ENCODE measurements around the gene ENOX1.

ENOX1 gene

GRCh38 chr13:43785650-43786471 is 911 bp downstream of the ENOX1 start:
- Histone ChIP-seq H2AFZ (ENCODE audit: low read length) (no peak overlapping the region), H3K9ac (ENCODE audit: low read length) (no peak overlapping the region), H3K79me2 (ENCODE audit: insufficient read depth, low read length) (no peaks in the 10 kb centered on the region), H3K9me2 (ENCODE audit: low read depth, low read length) (no peaks in the 10 kb centered on the region), H3K4me3 (ENCODE audit: low read depth, low read length, poor library complexity, severe bottlenecking) (no peak overlapping the region), H3F3A (ENCODE audit: insufficient read depth, low read length) (no peaks in the 10 kb centered on the region), H3K27me3 (ENCODE audit: insufficient read depth, low read length) (no peaks in the 10 kb centered on the region), H4K20me1 (ENCODE audit: insufficient read depth, low read length) (no peaks in the 10 kb centered on the region), H3K4me1 (ENCODE audit: insufficient read depth, low read length, severe bottlenecking) (no peaks in the 10 kb centered on the region), H3K36me3 (ENCODE audit: insufficient read depth, low read length) (no peaks in the 10 kb centered on the region), H3K9me3 (ENCODE audit: low read length) (no peaks in the 10 kb centered on the region), H3K4me2 (ENCODE audit: low read length) (no peak overlapping the region), H3K27ac (ENCODE audit: low read depth, low read length, poor library complexity, severe bottlenecking) (no peak overlapping the region)
- TF ChIP-seq, protein P1, sequence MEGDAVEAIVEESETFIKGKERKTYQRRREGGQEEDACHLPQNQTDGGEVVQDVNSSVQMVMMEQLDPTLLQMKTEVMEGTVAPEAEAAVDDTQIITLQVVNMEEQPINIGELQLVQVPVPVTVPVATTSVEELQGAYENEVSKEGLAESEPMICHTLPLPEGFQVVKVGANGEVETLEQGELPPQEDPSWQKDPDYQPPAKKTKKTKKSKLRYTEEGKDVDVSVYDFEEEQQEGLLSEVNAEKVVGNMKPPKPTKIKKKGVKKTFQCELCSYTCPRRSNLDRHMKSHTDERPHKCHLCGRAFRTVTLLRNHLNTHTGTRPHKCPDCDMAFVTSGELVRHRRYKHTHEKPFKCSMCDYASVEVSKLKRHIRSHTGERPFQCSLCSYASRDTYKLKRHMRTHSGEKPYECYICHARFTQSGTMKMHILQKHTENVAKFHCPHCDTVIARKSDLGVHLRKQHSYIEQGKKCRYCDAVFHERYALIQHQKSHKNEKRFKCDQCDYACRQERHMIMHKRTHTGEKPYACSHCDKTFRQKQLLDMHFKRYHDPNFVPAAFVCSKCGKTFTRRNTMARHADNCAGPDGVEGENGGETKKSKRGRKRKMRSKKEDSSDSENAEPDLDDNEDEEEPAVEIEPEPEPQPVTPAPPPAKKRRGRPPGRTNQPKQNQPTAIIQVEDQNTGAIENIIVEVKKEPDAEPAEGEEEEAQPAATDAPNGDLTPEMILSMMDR (IDR thresholded peaks at IDR 0.05; ENCODE audit: low read length): no peak
- TF ChIP-seq EZH2 (IDR thresholded peaks at IDR 0.05; ENCODE audit: borderline replicate concordance, low read length): no peak

DNA sequence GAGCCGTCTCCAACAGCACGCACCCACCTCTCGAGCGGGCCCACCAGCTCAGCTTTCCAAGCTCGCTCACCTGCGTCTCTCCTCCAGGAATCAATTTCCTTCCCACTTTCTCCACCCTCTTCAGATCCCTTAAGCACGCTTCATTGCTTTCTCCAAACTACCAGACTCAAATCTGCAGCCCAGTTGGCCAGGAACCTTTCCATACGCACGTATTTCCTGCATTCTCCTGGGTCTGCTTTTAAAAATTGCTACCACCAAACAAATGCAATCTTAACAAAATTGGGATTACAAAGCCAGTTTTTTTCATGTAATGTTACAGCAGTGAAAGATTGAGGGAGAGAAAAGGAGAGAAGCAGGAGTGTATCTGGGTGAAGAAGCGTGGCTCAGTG is 1.5 kb downstream of the ENOX1 start:
- no peak overlapping the region for H3K9ac ChIP-seq (ENCODE audit: low read length)

DNA sequence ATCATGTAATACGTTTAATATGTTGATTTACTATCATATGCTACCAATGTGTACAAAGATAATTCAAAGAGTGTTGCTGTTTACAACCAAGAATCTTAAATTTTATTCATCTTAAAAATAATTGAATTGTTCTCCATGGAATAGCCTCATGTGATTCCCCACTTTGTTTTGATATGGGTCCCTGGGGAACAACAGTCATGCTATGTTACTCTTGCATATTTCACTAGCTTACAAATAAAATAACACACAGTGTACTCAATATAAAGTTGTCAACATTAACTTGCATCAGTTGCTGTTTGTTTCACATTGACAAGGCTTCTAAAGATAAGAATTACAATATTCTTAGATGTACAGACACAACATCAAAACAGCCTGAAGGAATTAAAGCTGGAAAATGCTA is 2.3 kb downstream of the ENOX1 start:
- no peak overlapping the region for H3K4me2 ChIP-seq (ENCODE audit: low read length)
- TF ChIP-seq EZH2 (IDR thresholded peaks at IDR 0.05; ENCODE audit: borderline replicate concordance, low read length): no peak
- TF ChIP-seq, protein P1 (IDR thresholded peaks at IDR 0.05; ENCODE audit: low read length): no peak
- no peaks in the 10 kb centered on the region for H3K9me2 ChIP-seq (ENCODE audit: low read depth, low read length)
- no peaks in the 10 kb centered on the region for H3K4me1 ChIP-seq (ENCODE audit: insufficient read depth, low read length, severe bottlenecking)
- no peak overlapping the region for H3K4me3 ChIP-seq (ENCODE audit: low read depth, low read length, poor library complexity, severe bottlenecking)
- no peaks in the 10 kb centered on the region for H3K79me2 ChIP-seq (ENCODE audit: insufficient read depth, low read length)
- no peaks in the 10 kb centered on the region for H3K9me3 ChIP-seq (ENCODE audit: low read length)
- H2AFZ ChIP-seq (ENCODE audit: low read length): no peak overlapping the region
- no peak overlapping the region for H3K9ac ChIP-seq (ENCODE audit: low read length)
- no peaks in the 10 kb centered on the region for H3K36me3 ChIP-seq (ENCODE audit: insufficient read depth, low read length)
- no peaks in the 10 kb centered on the region for H3K27me3 ChIP-seq (ENCODE audit: insufficient read depth, low read length)
- H4K20me1 ChIP-seq (ENCODE audit: insufficient read depth, low read length): no peaks in the 10 kb centered on the region
- H3K27ac ChIP-seq (ENCODE audit: low read depth, low read length, poor library complexity, severe bottlenecking): no peak overlapping the region
- no peaks in the 10 kb centered on the region for H3F3A ChIP-seq (ENCODE audit: insufficient read depth, low read length)

More for the DNA sequence above, 1.5 kb downstream of the ENOX1 start:
- Histone ChIP-seq H3K9me2 (ENCODE audit: low read depth, low read length) (no peaks in the 10 kb centered on the region), H3K27me3 (ENCODE audit: insufficient read depth, low read length) (no peaks in the 10 kb centered on the region), H3K36me3 (ENCODE audit: insufficient read depth, low read length) (no peaks in the 10 kb centered on the region), H3K4me2 (ENCODE audit: low read length) (no peak overlapping the region), H3K4me3 (ENCODE audit: low read depth, low read length, poor library complexity, severe bottlenecking) (no peak overlapping the region), H3K4me1 (ENCODE audit: insufficient read depth, low read length, severe bottlenecking) (no peaks in the 10 kb centered on the region), H3K9me3 (ENCODE audit: low read length) (no peaks in the 10 kb centered on the region), H2AFZ (ENCODE audit: low read length) (no peak overlapping the region), H3K27ac (ENCODE audit: low read depth, low read length, poor library complexity, severe bottlenecking) (no peak overlapping the region), H3F3A (ENCODE audit: insufficient read depth, low read length) (no peaks in the 10 kb centered on the region), H4K20me1 (ENCODE audit: insufficient read depth, low read length) (no peaks in the 10 kb centered on the region), H3K79me2 (ENCODE audit: insufficient read depth, low read length) (no peaks in the 10 kb centered on the region)
- TF ChIP-seq EZH2 (IDR thresholded peaks at IDR 0.05; ENCODE audit: borderline replicate concordance, low read length): no peak
- TF ChIP-seq, protein P1 (IDR thresholded peaks at IDR 0.05; ENCODE audit: low read length): no peak

Data from OCI-LY1 (cell line).